ACC112 (cell line): ENCODE results near the gene TSPAN9.

Experiments used
- H2AFZ ChIP-seq: fragments of 200-600 bp; sonication (generic); one replicate; pipeline ENCODE4 v1.6.0; 2017; ENCODE audit warnings: antibody characterized with exemption, low read length; ENCODE audit not compliant: unreplicated experiment
- H3K27ac ChIP-seq: fragments of 200-600 bp; sonication (generic); 2 replicates; pipeline ENCODE4 v1.5.1; 2014; ENCODE audit warnings: low read depth, mild to moderate bottlenecking, antibody characterized with exemption, low read length, moderate library complexity
- H3K27me3 ChIP-seq: fragments of 200-600 bp; sonication (generic); 2 replicates; pipeline ENCODE4 v1.6.1; 2014; ENCODE audit warnings: mild to moderate bottlenecking, antibody characterized with exemption, low read length, moderate library complexity, mixed read lengths; ENCODE audit not compliant: insufficient read depth
- H3K36me3 ChIP-seq: fragments of 200-600 bp; sonication (generic); 2 replicates; pipeline ENCODE4 v1.6.1; 2016; ENCODE audit warnings: mild to moderate bottlenecking, antibody characterized with exemption, low read length, moderate library complexity, mixed read lengths; ENCODE audit not compliant: insufficient read depth
- H3K4me1 ChIP-seq: fragments of 200-600 bp; sonication (generic); one replicate; pipeline ENCODE4 v1.6.1; 2016; ENCODE audit warnings: low read length, mixed read lengths; ENCODE audit not compliant: insufficient read depth, unreplicated experiment, control insufficient read depth
- H3K4me3 ChIP-seq: fragments of 200-600 bp; sonication (generic); 2 replicates; pipeline ENCODE4 v1.5.1; 2014; ENCODE audit warnings: mild to moderate bottlenecking, low read depth, low read length
- H3K79me2 ChIP-seq: fragments of 200-600 bp; sonication (generic); one replicate; pipeline ENCODE4 v1.6.0; 2016; ENCODE audit warnings: low read length; ENCODE audit not compliant: control insufficient read depth, unreplicated experiment, insufficient read depth

The TSPAN9 gene

GRCh38 chr12:3116106-3116844 lies 39.1 kb downstream of the TSPAN9 start:
- no peaks in the 10 kb centered on the region for H3K27me3 ChIP-seq
- H3K27ac ChIP-seq: no peak overlapping the region
- no peaks in the 10 kb centered on the region for H3K36me3 ChIP-seq
- H2AFZ ChIP-seq: no peak overlapping the region
- H3K4me3 ChIP-seq: no peak overlapping the region
- H3K4me1 ChIP-seq: peaks cover 11% of the 10 kb centered on the region
- H3K79me2 ChIP-seq: no peaks in the 10 kb centered on the region

GRCh38 chr12:3117144-3117581 lies 40.0 kb downstream of the TSPAN9 start:
- H3K27me3 ChIP-seq: no peaks in the 10 kb centered on the region
- no peak overlapping the region for H3K27ac ChIP-seq
- H2AFZ ChIP-seq: no peak overlapping the region
- H3K79me2 ChIP-seq: no peaks in the 10 kb centered on the region
- H3K36me3 ChIP-seq: no peaks in the 10 kb centered on the region
- no peak overlapping the region for H3K4me3 ChIP-seq
- peaks cover 11% of the 10 kb centered on the region for H3K4me1 ChIP-seq

- no peaks in the 10 kb centered on the region for H3K27me3 ChIP-seq
- no peaks in the 10 kb centered on the region for H3K36me3 ChIP-seq
- H3K4me3 ChIP-seq: no peak overlapping the region
- H2AFZ ChIP-seq: no peak overlapping the region
- no peak overlapping the region for H3K27ac ChIP-seq
- H3K4me1 ChIP-seq: peaks cover 14% of the 10 kb centered on the region
- H3K79me2 ChIP-seq: no peaks in the 10 kb centered on the region
Measured at GRCh38 chr12:3117591-3118015, 40.4 kb downstream of the TSPAN9 start.

- no peaks in the 10 kb centered on the region for H3K27me3 ChIP-seq
- no peak overlapping the region for H3K27ac ChIP-seq
- H3K79me2 ChIP-seq: no peaks in the 10 kb centered on the region
- H3K4me3 ChIP-seq: no peak overlapping the region
- H3K4me1 ChIP-seq: peaks cover 26% of the 10 kb centered on the region
- H2AFZ ChIP-seq: no peak overlapping the region
- no peaks in the 10 kb centered on the region for H3K36me3 ChIP-seq
Measured at GRCh38 chr12:3119192-3119755, 42.1 kb downstream of the TSPAN9 start.

- H3K27ac ChIP-seq: no peak overlapping the region
- no peaks in the 10 kb centered on the region for H3K36me3 ChIP-seq
- no peaks in the 10 kb centered on the region for H3K79me2 ChIP-seq
- H2AFZ ChIP-seq: no peak overlapping the region
- H3K4me1 ChIP-seq: peaks cover 26% of the 10 kb centered on the region
- H3K27me3 ChIP-seq: no peaks in the 10 kb centered on the region
- H3K4me3 ChIP-seq: no peak overlapping the region
Measured at GRCh38 chr12:3119756-3120601, 42.8 kb downstream of the TSPAN9 start.

GRCh38 chr12:3120701-3121100 lies 43.5 kb downstream of the TSPAN9 start:
- Histone ChIP-seq H3K4me3 (no peak overlapping the region), H3K4me1 (peaks cover 26% of the 10 kb centered on the region), H3K79me2 (no peaks in the 10 kb centered on the region), H3K36me3 (no peaks in the 10 kb centered on the region), H3K27me3 (no peaks in the 10 kb centered on the region), H2AFZ (no peak overlapping the region), H3K27ac (no peak overlapping the region)

- Histone ChIP-seq H3K4me1 (peaks cover 15% of the 10 kb centered on the region), H3K4me3 (no peak overlapping the region), H3K79me2 (no peaks in the 10 kb centered on the region), H3K27me3 (no peaks in the 10 kb centered on the region), H2AFZ (no peak overlapping the region), H3K27ac (peak overlapping the region; percentile 21; the same call in 1 of the 2 replicates), H3K36me3 (no peaks in the 10 kb centered on the region)
Measured at GRCh38 chr12:3122841-3123678, 45.9 kb downstream of the TSPAN9 start.

GRCh38 chr12:3123729-3124128 lies 46.5 kb downstream of the TSPAN9 start:
- Histone ChIP-seq H3K4me1 (peaks cover 15% of the 10 kb centered on the region), H3K27ac (no peak overlapping the region), H3K27me3 (no peaks in the 10 kb centered on the region), H3K36me3 (no peaks in the 10 kb centered on the region), H3K4me3 (no peak overlapping the region), H3K79me2 (no peaks in the 10 kb centered on the region), H2AFZ (no peak overlapping the region)

GRCh38 chr12:3124917-3125316 lies 47.7 kb downstream of the TSPAN9 start:
- Histone ChIP-seq H2AFZ (no peak overlapping the region), H3K4me1 (peaks cover 15% of the 10 kb centered on the region), H3K79me2 (no peaks in the 10 kb centered on the region), H3K27ac (no peak overlapping the region), H3K27me3 (no peaks in the 10 kb centered on the region), H3K4me3 (no peak overlapping the region), H3K36me3 (no peaks in the 10 kb centered on the region)

- Histone ChIP-seq H3K4me1 (peaks cover 15% of the 10 kb centered on the region), H3K27me3 (no peaks in the 10 kb centered on the region), H3K27ac (no peak overlapping the region), H3K79me2 (no peaks in the 10 kb centered on the region), H3K4me3 (no peak overlapping the region), H2AFZ (no peak overlapping the region), H3K36me3 (no peaks in the 10 kb centered on the region)
Measured at GRCh38 chr12:3125674-3126073, 48.5 kb downstream of the TSPAN9 start.
